Type B pancreatic cell (in vitro differentiated cells): ENCODE measurements around the gene ZBTB7B. TPM values are rescaled to one million over a fixed set of nuclear protein-coding genes. Genes with fewer than 3 reads are reported as not detected.

ENCODE experiments used
- DNase-seq: peaks from one replicate; pipeline ENCODE4 v3.0.0; 2021; ENCODE audit warnings: mixed read lengths; ENCODE audit not compliant: unreplicated experiment; ENCODE audit errors: extremely low spot score
- H3K27ac Mint-ChIP-seq: 2 replicates; pipeline ENCODE4 v1.8.0; 2021; ENCODE audit warnings: mild to moderate bottlenecking, mixed read lengths
- H3K27me3 Mint-ChIP-seq: 2 replicates; pipeline ENCODE4 v1.8.0; 2021; ENCODE audit warnings: mixed read lengths
- H3K36me3 Mint-ChIP-seq: 2 replicates; pipeline ENCODE4 v1.8.0; 2021; ENCODE audit warnings: mixed read lengths
- H3K4me1 Mint-ChIP-seq: one replicate; pipeline ENCODE4 v1.8.0; 2021; ENCODE audit warnings: mixed read lengths; ENCODE audit not compliant: unreplicated experiment
- H3K4me3 Mint-ChIP-seq: 2 replicates; pipeline ENCODE4 v1.8.0; 2021; ENCODE audit warnings: mild to moderate bottlenecking, mixed read lengths
- H3K9me3 Mint-ChIP-seq: 2 replicates; pipeline ENCODE4 v1.8.0; 2021; ENCODE audit warnings: mixed read lengths
- total RNA-seq: library from RNA; stranded (reverse); gene quantifications from 2 replicates; pipeline ENCODE4 v1.2.1, GENCODE V29; 2021; ENCODE audit warnings: low replicate concordance
- TF ChIP-seq, protein P1 (sequence below): fragments of 200-600 bp; sonication (generic); conservative IDR thresholded peaks from 2 replicates; pipeline ENCODE4 v1.5.0; 2021; ENCODE audit warnings: antibody characterized with exemption, mild to moderate bottlenecking

Gene ZBTB7B
- total RNA-seq, 1 donor from 2014 or later: 38.1 TPM

DNA sequence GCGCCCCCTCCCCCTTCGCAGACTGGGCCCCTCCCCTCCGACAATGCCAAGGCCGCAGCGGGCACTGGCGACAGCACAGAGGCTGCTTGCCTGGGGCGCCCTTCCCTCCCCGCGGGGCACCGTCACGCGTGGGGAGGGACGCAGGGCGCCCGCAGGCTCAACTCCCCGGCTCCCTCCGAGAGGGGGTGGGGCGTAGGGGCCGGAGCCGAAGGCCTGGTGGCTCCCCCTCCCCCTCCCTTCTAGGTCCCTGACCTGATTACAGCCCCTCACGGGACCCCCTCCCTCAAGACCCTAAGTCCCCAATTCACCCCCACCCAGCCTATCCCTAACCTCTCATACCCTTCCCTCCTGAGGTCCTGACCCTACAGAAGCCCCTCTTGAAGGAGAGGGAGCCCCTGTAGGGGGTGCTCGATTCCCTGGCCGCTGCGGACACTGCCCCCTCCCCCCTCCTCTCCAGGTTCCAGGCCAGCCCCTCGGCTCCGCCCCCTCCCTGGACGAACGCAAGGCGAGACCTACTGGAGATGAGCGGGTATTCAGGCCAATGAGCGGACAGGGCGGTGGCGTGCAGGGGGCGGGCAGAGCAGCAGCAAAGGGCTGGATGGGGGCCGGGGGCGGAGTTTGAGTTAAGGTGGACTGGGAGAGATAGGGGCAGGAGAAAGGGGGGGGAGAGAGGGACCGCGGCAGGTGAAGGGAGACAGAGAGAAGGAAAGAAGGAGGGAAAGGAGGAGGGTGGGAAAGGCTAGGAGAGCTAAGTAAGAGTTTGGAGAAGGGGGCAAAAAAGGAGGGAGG is 733 bp upstream of the ZBTB7B start:
- Mint-ChIP-seq H3K36me3 (no peaks in the 10 kb centered on the region), H3K27ac (peak overlapping the region; percentile 98), H3K9me3 (no peaks in the 10 kb centered on the region), H3K27me3 (no peaks in the 10 kb centered on the region), H3K4me3 (peak overlapping the region; percentile 94), H3K4me1 (peaks cover 33% of the 10 kb centered on the region)
- TF ChIP-seq, protein P1, sequence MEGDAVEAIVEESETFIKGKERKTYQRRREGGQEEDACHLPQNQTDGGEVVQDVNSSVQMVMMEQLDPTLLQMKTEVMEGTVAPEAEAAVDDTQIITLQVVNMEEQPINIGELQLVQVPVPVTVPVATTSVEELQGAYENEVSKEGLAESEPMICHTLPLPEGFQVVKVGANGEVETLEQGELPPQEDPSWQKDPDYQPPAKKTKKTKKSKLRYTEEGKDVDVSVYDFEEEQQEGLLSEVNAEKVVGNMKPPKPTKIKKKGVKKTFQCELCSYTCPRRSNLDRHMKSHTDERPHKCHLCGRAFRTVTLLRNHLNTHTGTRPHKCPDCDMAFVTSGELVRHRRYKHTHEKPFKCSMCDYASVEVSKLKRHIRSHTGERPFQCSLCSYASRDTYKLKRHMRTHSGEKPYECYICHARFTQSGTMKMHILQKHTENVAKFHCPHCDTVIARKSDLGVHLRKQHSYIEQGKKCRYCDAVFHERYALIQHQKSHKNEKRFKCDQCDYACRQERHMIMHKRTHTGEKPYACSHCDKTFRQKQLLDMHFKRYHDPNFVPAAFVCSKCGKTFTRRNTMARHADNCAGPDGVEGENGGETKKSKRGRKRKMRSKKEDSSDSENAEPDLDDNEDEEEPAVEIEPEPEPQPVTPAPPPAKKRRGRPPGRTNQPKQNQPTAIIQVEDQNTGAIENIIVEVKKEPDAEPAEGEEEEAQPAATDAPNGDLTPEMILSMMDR: peak; percentile 50
- peak; percentile 99 for DNase-seq

DNA sequence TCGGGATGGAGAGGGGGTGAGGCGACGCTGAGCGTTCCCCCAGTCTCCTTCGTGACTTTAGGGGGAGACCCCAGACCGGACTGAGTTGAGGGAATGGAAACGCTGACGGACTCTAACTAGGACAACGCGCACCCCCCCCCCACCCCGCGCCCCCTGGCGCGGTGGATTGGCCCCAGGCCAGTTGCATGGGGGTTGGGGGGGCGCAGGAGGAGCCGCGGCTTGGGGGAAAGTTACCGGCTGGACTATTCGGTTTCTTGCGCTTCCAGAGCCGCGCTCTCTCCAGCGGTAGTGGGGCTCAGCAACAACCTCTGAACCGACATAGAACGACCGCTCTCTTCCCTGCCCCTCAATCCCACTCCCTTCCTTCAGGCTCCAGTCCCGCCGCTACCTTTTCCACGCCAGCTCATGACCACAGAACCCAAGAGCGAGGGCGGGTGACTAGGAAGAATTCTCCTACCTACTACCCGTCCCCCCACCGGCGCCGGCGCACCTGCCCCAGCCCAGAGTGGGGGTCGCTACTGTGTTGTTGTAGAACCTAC is 694 bp downstream of the ZBTB7B start:
- Mint-ChIP-seq H3K27me3 (no peaks in the 10 kb centered on the region), H3K9me3 (no peaks in the 10 kb centered on the region), H3K27ac (peak overlapping the region; percentile 92), H3K4me1 (peaks cover 22% of the 10 kb centered on the region), H3K4me3 (peak overlapping the region; percentile 96), H3K36me3 (no peaks in the 10 kb centered on the region)
- no peak for DNase-seq
- TF ChIP-seq, protein P1: no peak

DNA sequence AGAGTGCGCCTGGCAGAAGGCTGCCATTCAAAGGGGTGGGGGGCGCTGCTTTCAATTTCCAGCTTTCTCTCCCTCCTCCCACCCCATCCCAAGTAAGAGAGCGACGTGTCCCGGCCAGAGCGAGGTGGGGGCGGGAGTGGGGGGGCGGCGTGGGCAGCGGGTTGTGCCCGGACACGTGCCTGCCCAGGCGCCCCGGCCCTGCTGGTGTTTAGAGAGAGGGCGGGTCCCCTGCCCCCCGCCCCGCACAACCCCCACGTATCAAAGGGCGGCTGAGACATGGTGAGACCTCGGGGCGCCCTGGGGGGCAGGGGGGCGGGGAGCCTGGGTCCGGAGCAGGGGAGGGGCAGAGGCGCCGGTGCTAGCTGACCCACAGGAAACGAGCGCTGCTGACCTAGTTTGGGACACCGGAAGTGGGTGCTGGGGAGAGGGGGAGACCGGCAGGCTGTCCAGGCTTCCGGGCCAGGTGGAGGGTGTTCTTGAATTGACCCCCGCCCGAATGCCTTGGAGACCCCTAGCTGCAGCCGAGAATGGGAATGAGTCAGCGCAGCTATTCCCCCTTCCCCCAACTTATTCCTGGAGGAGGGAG is 1.3 kb downstream of the ZBTB7B start:
- H3K9me3 Mint-ChIP-seq: no peaks in the 10 kb centered on the region
- peaks cover 20% of the 10 kb centered on the region for H3K4me1 Mint-ChIP-seq
- TF ChIP-seq, protein P1: no peak
- peak overlapping the region; percentile 96 for H3K4me3 Mint-ChIP-seq
- no peaks in the 10 kb centered on the region for H3K36me3 Mint-ChIP-seq
- peak overlapping the region; percentile 92 for H3K27ac Mint-ChIP-seq
- no peak for DNase-seq
- H3K27me3 Mint-ChIP-seq: no peaks in the 10 kb centered on the region

DNA sequence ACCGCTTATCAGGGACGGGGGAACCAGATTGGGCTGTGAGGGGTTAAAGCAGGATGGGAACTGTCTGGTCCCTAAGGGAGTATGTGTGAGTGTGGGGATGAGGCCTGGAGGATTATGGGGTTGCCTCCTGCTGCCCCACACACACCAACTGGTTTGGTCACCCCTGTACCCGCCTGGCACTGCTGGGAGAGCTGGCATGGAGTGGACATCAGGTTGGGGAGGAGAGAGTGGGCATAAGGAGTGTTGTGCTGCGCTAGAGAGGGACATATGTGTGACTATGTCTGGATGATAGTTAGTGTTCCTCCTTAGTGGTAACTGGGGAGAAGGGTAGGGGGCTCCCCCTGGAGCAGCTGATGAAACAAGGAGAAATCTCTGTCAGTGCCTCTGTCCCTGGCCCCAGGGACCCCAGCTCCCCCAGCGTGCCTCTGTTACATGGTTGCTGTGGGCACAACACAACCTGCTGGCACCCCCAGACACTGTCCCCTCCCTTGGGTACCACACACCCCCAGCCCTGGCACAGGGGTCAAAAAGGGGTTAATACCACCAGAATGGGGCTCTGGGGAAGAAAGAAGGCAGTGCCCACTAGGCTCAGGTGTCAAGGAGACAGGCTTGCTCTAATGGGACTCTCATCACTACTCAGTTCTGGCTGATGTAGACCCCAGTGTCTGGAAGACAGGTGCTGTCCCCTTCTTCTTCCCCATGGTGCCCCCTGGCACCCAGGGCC is 1.9 kb downstream of the ZBTB7B start:
- Mint-ChIP-seq H3K27me3 (no peaks in the 10 kb centered on the region), H3K9me3 (no peaks in the 10 kb centered on the region), H3K27ac (peak overlapping the region; percentile 87), H3K36me3 (no peaks in the 10 kb centered on the region), H3K4me1 (peaks cover 16% of the 10 kb centered on the region), H3K4me3 (peak overlapping the region; percentile 89)
- DNase-seq: no peak
- TF ChIP-seq, protein P1: no peak

DNA sequence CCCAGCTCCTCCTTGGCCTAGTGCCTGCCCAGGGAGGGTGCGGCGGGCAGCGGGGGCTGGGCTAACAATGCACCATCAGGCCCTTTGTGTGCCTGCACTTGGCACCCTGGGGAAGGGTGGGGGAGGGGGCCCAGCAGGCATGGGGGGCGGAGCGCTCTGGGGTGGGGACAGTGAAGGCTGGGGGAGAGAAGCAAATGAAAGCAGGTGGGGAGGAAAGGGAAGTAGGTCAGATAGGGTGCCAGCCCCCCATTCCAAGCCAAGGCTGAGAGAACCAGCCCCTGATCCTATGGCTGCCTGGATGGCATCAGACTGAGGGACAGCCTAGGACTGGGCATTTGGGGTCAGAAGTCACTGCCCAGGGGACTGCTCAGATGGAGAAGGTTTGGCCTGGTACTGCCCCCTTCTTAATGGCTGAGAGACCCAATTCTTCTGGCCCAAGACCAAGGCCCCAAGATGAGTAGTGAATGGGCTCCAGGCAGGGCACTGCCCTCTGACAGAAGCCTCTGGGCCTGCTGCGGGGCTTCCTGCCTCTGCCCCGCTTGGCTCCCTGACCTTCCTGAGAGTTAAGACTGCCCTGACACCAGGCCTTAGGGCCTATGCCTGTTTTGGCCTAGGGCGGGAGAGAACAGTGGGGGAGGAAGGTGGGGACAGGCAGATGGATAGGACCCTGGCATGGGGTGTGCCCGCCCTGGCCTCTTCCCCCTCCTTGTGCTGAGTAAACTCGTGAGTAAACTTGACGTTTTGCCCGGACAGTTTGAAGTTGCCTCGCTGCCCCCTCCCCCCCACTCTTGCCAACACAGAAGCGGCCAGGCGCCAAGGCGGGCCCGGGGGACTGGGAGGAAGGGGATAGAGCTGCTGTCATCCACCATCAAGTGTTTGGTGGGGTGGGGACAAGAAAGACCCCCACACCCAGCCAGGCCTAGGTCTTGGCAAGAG is 2.7 kb downstream of the ZBTB7B start:
- no peaks in the 10 kb centered on the region for H3K36me3 Mint-ChIP-seq
- H3K9me3 Mint-ChIP-seq: no peaks in the 10 kb centered on the region
- no peak for DNase-seq
- H3K27ac Mint-ChIP-seq: no peak overlapping the region
- H3K27me3 Mint-ChIP-seq: no peaks in the 10 kb centered on the region
- peaks cover 21% of the 10 kb centered on the region for H3K4me1 Mint-ChIP-seq
- peak overlapping the region; percentile 55 for H3K4me3 Mint-ChIP-seq
- TF ChIP-seq, protein P1: no peak
